Esophagus squamous epithelium (tissue), 4 donors: ENCODE data around the gene DPY19L1.

Source experiments
- CTCF ChIP-seq, 6 experiments: fragments of 450-650 bp in 4 of 6; fragments of 200-600 bp in 2 of 6; sonication (generic) in 2 of 6; IDR thresholded peaks; one replicate each; pipeline ENCODE4 v1.5.1; 2016 to 2019; ENCODE audit warnings: antibody characterized with exemption in 6 of 6, mild to moderate bottlenecking in 4 of 6, moderate library complexity in 4 of 6
- POLR2A ChIP-seq, 4 donors: fragments of 450-650 bp; IDR thresholded peaks; one replicate each; pipeline ENCODE4 v1.6.1; 2017; ENCODE audit warnings: antibody characterized with exemption in 4 of 4, mild to moderate bottlenecking in 4 of 4, moderate library complexity in 3 of 4

- TF ChIP-seq CTCF (IDR thresholded peaks at IDR 0.05) (no peak), POLR2A (IDR thresholded peaks at IDR 0.05) (no peak)
Observed at GRCh38 chr7:35024298-35024697, 13.0 kb downstream of the DPY19L1 start.
